Fibroblast of pulmonary artery (primary cell): Measurements from ENCODE around the gene TBC1D30.

Experiments
- DNase-seq: peaks from one replicate; pipeline ENCODE4 v3.0.0-alpha.2; 2010; ENCODE audit warnings: low read depth
- H3K4me3 ChIP-seq: replicated peaks from 2 replicates; pipeline ENCODE4 v1.5.1; 2011; ENCODE audit warnings: low read depth, mild to moderate bottlenecking, control low read depth, low read length, moderate library complexity
- CTCF ChIP-seq: IDR thresholded peaks from 2 replicates; pipeline ENCODE4 v1.5.1; 2011; ENCODE audit warnings: mild to moderate bottlenecking, control low read depth, low read length, inconsistent platforms; ENCODE audit errors: missing control alignments

Gene TBC1D30

GRCh38 chr12:64782191-64782876 is 42.1 kb upstream of the TBC1D30 start:
- no peak overlapping the region for H3K4me3 ChIP-seq
- no peak for TF ChIP-seq CTCF
- no peak for DNase-seq

- no peak overlapping the region for H3K4me3 ChIP-seq
- no peak for DNase-seq
- no peak for TF ChIP-seq CTCF
Measured at GRCh38 chr12:64785838-64786237, 38.6 kb upstream of the TBC1D30 start.

GRCh38 chr12:64790166-64790565 is 34.3 kb upstream of the TBC1D30 start:
- DNase-seq: no peak
- TF ChIP-seq CTCF: no peak
- no peak overlapping the region for H3K4me3 ChIP-seq

- no peak overlapping the region for H3K4me3 ChIP-seq
- TF ChIP-seq CTCF: no peak
- no peak for DNase-seq
Measured at GRCh38 chr12:64791036-64791435, 33.4 kb upstream of the TBC1D30 start.

- no peak for DNase-seq
- no peak for TF ChIP-seq CTCF
- no peak overlapping the region for H3K4me3 ChIP-seq
Measured at GRCh38 chr12:64792128-64792527, 32.3 kb upstream of the TBC1D30 start.

- DNase-seq: no peak
- no peak for TF ChIP-seq CTCF
- no peak overlapping the region for H3K4me3 ChIP-seq
Measured at GRCh38 chr12:64793610-64794009, 30.8 kb upstream of the TBC1D30 start.

GRCh38 chr12:64794305-64794704 is 30.1 kb upstream of the TBC1D30 start:
- TF ChIP-seq CTCF: no peak
- DNase-seq: no peak
- no peak overlapping the region for H3K4me3 ChIP-seq
